Sigmoid colon (tissue), 7 donors: Measurements from ENCODE around the gene MICAL2. TPM values are rescaled to one million over a fixed set of nuclear protein-coding genes. Genes with fewer than 3 reads are reported as not detected.
A peak's percentile ranks its signal among the peaks of the same experiment; 100 is the strongest.

Experiments
- DNase-seq: peaks from one replicate; pipeline ENCODE4 v3.0.0-alpha.2; 2019
- H3K27ac ChIP-seq, 4 donors: fragments of 200-600 bp; sonication (generic); one replicate each; pipeline ENCODE4 v1.5.1; 2016 to 2019; ENCODE audit warnings: mild to moderate bottlenecking in 1 of 4
- H3K27me3 ChIP-seq, 3 donors: fragments of 200-600 bp; sonication (generic); one replicate each; pipeline ENCODE4 v1.5.1; 2019; ENCODE audit warnings: mild to moderate bottlenecking in 1 of 3
- H3K36me3 ChIP-seq, 4 donors: fragments of 200-600 bp; sonication (generic); one replicate each; pipeline ENCODE4 v1.5.1; 2016 to 2019
- H3K4me1 ChIP-seq, 4 donors: fragments of 200-600 bp; sonication (generic); one replicate each; pipeline ENCODE4 v1.5.1; 2017 to 2019
- H3K4me3 ChIP-seq, 4 donors: fragments of 200-600 bp; sonication (generic); one replicate each; pipeline ENCODE4 v1.5.1; 2017 to 2019; ENCODE audit warnings: mild to moderate bottlenecking in 2 of 4, moderate library complexity in 1 of 4
- H3K9me3 ChIP-seq, 4 donors: fragments of 200-600 bp in 3 of 4; sonication (generic) in 3 of 4; one replicate each; pipeline versions ENCODE4 v1.5.1 to v1.6.1; 2013 to 2019
- CTCF ChIP-seq, 4 experiments: fragments of 450-650 bp in 3 of 4; fragments of 200-600 bp in 1 of 4; IDR thresholded peaks; one replicate each; pipeline ENCODE4 v1.5.1; 2016 to 2019; ENCODE audit warnings: antibody characterized with exemption in 4 of 4, mild to moderate bottlenecking in 3 of 4, moderate library complexity in 2 of 4
- EP300 ChIP-seq, 4 donors: sonication (generic); formaldehyde crosslinking; IDR thresholded peaks; one replicate each; pipeline ENCODE4 v1.6.1; 2017; ENCODE audit warnings: antibody characterized with exemption in 4 of 4
- POLR2A ChIP-seq, 2 donors: fragments of 450-650 bp; IDR thresholded peaks; one replicate each; pipeline ENCODE4 v1.6.1; 2016; ENCODE audit warnings: antibody characterized with exemption in 2 of 2, mild to moderate bottlenecking in 2 of 2, moderate library complexity in 2 of 2
- POLR2AphosphoS5 ChIP-seq, 4 donors: sonication (generic); formaldehyde crosslinking; IDR thresholded peaks; one replicate each; pipeline ENCODE4 v1.6.1; 2017; ENCODE audit warnings: antibody characterized with exemption in 4 of 4
- whole genome bisulfite sequencing, 2 donors: extraction: QIAGEN DNeasy Blood & Tissue Kit; methylation state at CpG; one replicate each; pipeline ENCODE4 v1.1.7; 2013; 5-methylcytosine and 5-hydroxymethylcytosine counted together
- intact Hi-C: fragments of 100-400 bp; cut with DNase I; formaldehyde crosslinking; loops from one replicate; pipeline ENCODE4 v1.15.1; 2023
- polyA plus RNA-seq, 3 donors: library from polyadenylated mRNA; stranded (reverse); fragments of 200-250 nt; gene quantifications; one replicate each; pipeline ENCODE4 v1.2.3, GENCODE V29; 2013
- total RNA-seq, 4 donors: library from RNA; depleted of rRNA; stranded (reverse); fragments of >200 nt; gene quantifications; one replicate each; pipeline ENCODE4 v1.1.0, GENCODE V29; 2016
- donor health status: healthy with polysubstance abuse.
- donor health status: Bipolar disorder and iron deficiency.
- donor health status: healthy.

The MICAL2 gene
- total and polyA plus RNA-seq, 7 donors: 36.6 to 145 (median 115) TPM

- Histone ChIP-seq H3K9me3 (no peaks in the 10 kb centered on the region), H3K36me3 (no peaks in the 10 kb centered on the region), H3K27ac (no peak overlapping the region), H3K4me1 (peaks cover 0 to 16% (median 12%) of the 10 kb centered on the region in 4 donors), H3K4me3 (no peak overlapping the region), H3K27me3 (peaks cover 0 to 4% (median 0%) of the 10 kb centered on the region in 3 donors)
- intact Hi-C loops: loop anchor here (5.0 kb wide), 1 partner anchor 38 kb away; no protein-coding TSS in a partner anchor
- WGBS, 2 donors: 77 to 91% methylated on average over 2 of the region's 2 CpGs
- no peak for TF ChIP-seq POLR2AphosphoS5 (IDR thresholded peaks at IDR 0.05)
- TF ChIP-seq CTCF (IDR thresholded peaks at IDR 0.05): no peak
- TF ChIP-seq POLR2A (IDR thresholded peaks at IDR 0.05): no peak
- no peak for TF ChIP-seq EP300 (IDR thresholded peaks at IDR 0.05)
- DNase-seq: no peak
Measured at GRCh38 chr11:12105471-12105870, 4.9 kb upstream of the MICAL2 start.

- intact Hi-C loops: loop anchor here (5.0 kb wide), 1 partner anchor 39 kb away; no protein-coding TSS in a partner anchor
- no peak for DNase-seq
- 85 to 93% methylated on average over 5 of the region's 5 CpGs for WGBS, 2 donors
Measured at GRCh38 chr11:12106101-12106500, 4.3 kb upstream of the MICAL2 start.

GRCh38 chr11:12106501-12106900 is 3.9 kb upstream of the MICAL2 start:
- TF ChIP-seq CTCF (IDR thresholded peaks at IDR 0.05): no peak
- TF ChIP-seq POLR2A (IDR thresholded peaks at IDR 0.05): no peak
- no peak for TF ChIP-seq POLR2AphosphoS5 (IDR thresholded peaks at IDR 0.05)
- no peak for TF ChIP-seq EP300 (IDR thresholded peaks at IDR 0.05)
- WGBS, 2 donors: 72 to 82% methylated on average over 5 of the region's 5 CpGs
- Histone ChIP-seq H3K9me3 (no peaks in the 10 kb centered on the region), H3K27ac (no peak overlapping the region), H3K4me1 (peaks cover 0 to 18% (median 13%) of the 10 kb centered on the region in 4 donors), H3K27me3 (peaks cover 0 to 4% (median 0%) of the 10 kb centered on the region in 3 donors), H3K4me3 (no peak overlapping the region), H3K36me3 (no peaks in the 10 kb centered on the region)
- no peak for DNase-seq
- intact Hi-C loops: loop anchor here (5.0 kb wide), 1 partner anchor 39 kb away; no protein-coding TSS in a partner anchor

More at GRCh38 chr11:12106101-12106500, 4.3 kb upstream of the MICAL2 start:
- no peaks in the 10 kb centered on the region for H3K9me3 ChIP-seq
- H3K4me3 ChIP-seq: no peak overlapping the region
- H3K36me3 ChIP-seq: no peaks in the 10 kb centered on the region
- H3K27me3 ChIP-seq: peaks cover 0 to 4% (median 0%) of the 10 kb centered on the region in 3 donors
- H3K27ac ChIP-seq: no peak overlapping the region
- peaks cover 0 to 15% (median 11%) of the 10 kb centered on the region in 4 donors for H3K4me1 ChIP-seq
- TF ChIP-seq POLR2AphosphoS5 (IDR thresholded peaks at IDR 0.05) (no peak), POLR2A (IDR thresholded peaks at IDR 0.05) (no peak), EP300 (IDR thresholded peaks at IDR 0.05) (no peak), CTCF (IDR thresholded peaks at IDR 0.05) (no peak)

- intact Hi-C loops: loop anchor here (5.0 kb wide), 1 partner anchor 42 kb away; no protein-coding TSS in a partner anchor
- H3K27ac ChIP-seq: peak overlapping the region in 1 of 4 donors; percentile 98
Measured at GRCh38 chr11:12108875-12109453, 1.4 kb upstream of the MICAL2 start.

More at GRCh38 chr11:12108875-12109453, 1.4 kb upstream of the MICAL2 start:
- H3K36me3 ChIP-seq: no peaks in the 10 kb centered on the region
- no peaks in the 10 kb centered on the region for H3K27me3 ChIP-seq
- H3K4me1 ChIP-seq: peaks cover 0 to 39% (median 31%) of the 10 kb centered on the region in 4 donors
- no peak overlapping the region for H3K4me3 ChIP-seq
- H3K9me3 ChIP-seq: no peaks in the 10 kb centered on the region
- TF ChIP-seq POLR2A (IDR thresholded peaks at IDR 0.05) (no peak), EP300 (IDR thresholded peaks at IDR 0.05) (no peak), POLR2AphosphoS5 (IDR thresholded peaks at IDR 0.05) (no peak), CTCF (IDR thresholded peaks at IDR 0.05) (no peak)
- 95 to 98% methylated on average over 2 of the region's 2 CpGs for WGBS, 2 donors
- no peak for DNase-seq
